Testis (tissue), 2 donors: ENCODE measurements around the gene FBXL17.

Source experiments
- CTCF ChIP-seq, 3 experiments: fragments of 450-650 bp in 2 of 3; fragments of 200-600 bp in 1 of 3; sonication (generic) in 1 of 3; IDR thresholded peaks; one replicate each; pipeline ENCODE4 v1.5.1; 2016 to 2019; ENCODE audit warnings: antibody characterized with exemption in 3 of 3, mild to moderate bottlenecking in 2 of 3, moderate library complexity in 1 of 3
- POLR2A ChIP-seq: fragments of 450-650 bp; IDR thresholded peaks from one replicate; pipeline ENCODE4 v1.6.1; 2017; ENCODE audit warnings: antibody characterized with exemption, mild to moderate bottlenecking, moderate library complexity

- TF ChIP-seq CTCF (IDR thresholded peaks at IDR 0.05) = no peak
- no peak for TF ChIP-seq POLR2A
These were observed 406.3 kb downstream of the FBXL17 start for GRCh38 chr5:107975568-107975967.
